T1000 (cell line): ENCODE measurements around the gene DNAJB8.
A peak's percentile ranks its signal among the peaks of the same experiment; 100 is the strongest.

Source experiments
- DNase-seq: peaks from one replicate; lab custom pipeline; 2025; ENCODE audit warnings: mixed read lengths; lab: John Stamatoyannopoulos, UW

The DNAJB8 gene

DNA sequence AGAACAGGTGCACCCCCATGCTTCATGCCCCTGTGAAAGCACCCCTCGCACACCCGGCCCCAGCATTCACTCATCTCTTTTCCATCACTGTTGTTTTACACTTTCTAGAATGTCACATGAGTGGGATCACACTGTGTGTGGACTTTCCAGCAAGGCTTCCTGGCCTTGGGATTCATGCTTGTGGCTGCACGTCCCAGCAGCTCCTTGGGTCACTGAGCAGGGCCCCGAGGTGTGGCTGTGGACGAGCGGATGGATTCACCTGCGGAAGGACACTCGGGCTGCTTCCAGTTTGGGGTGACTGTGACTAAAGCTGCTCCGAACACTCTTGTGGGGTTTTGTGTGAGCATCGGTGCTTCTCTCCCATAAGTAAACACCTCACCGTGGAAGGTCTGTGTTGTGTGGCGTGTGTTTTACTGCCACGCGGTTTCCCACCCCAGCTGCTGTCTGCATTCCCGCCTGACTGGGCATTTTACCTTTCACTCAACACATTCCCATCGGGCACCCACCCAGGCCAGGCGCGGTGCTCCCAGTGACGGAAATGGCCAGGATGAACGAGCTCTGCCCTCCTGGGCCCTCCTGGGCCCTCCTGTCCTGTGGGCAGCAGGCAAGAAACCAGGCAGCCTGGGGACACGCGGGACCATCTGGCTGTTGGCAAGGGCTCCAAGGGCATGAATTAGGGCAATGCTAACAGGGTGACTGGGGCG is 41.4 kb downstream of the DNAJB8 start:
- no peak for DNase-seq

DNA sequence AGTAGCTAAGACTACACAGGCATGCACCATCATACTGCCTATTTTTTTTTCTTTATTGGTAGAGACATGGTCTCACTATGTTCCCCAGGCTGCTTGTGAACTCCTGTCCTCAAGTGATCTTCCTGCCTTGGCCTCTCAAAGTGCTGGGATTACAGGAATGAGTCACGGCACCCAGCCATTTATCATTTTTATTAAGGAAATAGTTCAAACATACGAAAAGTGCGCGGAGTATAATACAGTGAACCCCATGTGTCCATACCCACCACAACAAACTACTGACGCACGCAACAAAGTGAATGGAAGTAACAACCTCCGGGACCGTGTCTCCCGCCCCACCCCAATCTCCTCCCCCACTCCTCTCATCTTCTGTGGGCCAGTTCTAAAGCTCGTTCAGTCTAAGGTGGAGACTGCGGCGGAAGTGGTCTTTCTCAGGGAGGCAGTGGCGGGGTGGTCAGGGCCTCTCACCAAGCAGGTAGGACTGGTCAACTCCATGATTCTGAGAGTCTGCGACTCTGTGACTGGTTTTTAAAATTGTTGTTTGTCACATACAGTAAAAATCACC is 42.1 kb downstream of the DNAJB8 start:
- DNase-seq, result no peak

DNA sequence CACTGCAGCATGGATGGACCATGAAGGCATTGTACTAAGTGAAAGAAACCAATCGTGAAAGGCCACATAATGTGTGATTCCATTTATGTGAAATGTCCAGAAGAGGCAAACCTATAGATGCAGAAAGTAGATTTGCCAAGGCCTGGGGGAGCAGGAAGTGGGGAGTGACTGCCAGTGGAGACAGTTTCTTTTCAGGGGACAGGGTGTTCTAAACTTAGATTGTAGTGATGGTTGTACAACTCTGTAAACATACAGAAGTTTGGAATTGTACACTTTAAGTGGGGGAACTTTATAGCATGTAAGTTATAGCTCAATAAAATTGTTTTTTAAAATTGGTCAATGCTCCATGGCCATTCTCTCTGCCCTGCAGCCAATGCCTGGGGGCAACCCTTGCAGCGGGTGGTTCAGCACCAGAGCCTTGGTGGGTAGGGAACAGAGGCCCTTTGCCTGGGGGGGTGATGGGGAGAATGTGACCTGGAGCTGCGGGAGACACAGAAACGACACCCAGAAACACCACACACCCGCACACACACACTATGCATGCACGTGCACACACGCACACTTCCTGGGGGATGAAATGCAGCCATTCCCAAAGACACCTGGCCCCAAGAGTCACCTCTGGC is 43.1 kb downstream of the DNAJB8 start:
- no peak for DNase-seq

DNA sequence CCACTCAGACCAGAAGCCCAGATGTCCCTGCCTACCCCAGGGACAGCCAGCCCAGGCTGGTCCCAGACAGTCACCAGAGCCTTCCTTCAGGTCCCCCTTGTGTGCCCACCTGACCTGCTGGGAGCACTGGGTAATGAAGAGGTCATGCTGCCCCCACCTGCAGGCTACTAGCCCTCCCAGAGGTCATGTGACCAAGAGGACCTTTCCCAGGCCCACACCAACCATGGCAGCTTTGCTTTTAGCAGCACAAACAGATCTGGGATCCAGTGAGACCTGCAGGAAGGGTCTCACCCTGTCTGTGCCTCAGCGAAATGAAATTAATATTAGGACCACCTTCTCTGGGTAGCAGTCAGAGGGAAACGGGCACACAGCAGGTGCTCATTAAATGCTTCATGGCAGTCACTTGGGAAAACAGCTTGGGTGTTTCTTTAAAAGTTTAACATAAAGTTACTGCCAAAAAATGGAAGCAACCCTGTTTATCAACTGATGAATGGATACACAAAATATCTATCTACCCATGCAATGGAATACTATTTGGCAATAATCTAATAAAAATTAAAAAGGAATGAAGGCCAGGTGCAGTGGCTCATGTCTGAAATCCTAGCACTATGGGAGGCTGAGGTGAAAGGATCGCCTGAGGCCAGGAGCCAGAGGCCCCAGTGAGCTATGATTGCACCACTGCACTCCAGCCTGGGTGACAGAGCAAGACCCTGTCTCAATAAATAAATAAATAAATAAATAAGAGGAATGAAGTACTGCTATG is 43.7 kb downstream of the DNAJB8 start:
- DNase-seq, result no peak

DNA sequence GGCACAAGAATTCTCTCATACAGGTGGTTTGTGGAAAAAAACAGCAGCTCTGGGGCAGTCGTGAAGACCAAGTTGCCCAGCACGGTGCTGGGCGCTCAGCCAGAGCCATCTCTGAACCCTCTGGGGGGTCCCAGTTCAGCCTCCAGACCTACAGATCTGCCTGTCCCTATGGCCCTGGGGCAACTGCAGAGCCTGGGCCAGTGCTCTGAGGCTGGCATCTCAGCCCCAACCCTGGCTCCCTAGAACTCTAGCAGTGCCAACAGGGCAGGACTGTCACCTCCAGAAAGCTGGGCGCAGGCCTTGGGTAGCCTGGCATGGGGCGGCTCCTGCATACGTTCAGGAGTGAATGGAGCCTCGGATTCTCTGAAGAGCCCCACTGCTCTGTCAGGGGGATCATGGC is 44.7 kb downstream of the DNAJB8 start:
- DNase-seq, result no peak

DNA sequence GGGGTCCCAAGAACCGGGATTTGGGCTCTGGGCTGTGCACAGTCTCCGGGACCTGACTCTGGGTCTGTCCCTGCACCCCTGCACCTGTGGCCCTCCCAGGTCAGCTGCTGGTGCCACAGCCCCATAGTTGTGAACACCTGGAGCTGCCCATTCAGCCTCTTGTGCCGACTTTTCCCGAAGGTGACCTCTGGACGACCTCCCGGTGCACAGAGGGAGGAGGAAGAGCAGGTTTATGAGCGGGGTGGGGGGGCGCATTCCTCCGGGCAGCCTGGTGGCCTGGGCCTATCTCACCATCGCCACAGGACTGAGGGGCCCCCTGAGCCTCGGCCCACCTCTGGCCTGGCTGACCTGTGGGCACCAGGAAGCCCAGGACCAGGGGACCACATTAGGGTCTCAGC is 45.3 kb downstream of the DNAJB8 start:
- DNase-seq, result no peak

DNA sequence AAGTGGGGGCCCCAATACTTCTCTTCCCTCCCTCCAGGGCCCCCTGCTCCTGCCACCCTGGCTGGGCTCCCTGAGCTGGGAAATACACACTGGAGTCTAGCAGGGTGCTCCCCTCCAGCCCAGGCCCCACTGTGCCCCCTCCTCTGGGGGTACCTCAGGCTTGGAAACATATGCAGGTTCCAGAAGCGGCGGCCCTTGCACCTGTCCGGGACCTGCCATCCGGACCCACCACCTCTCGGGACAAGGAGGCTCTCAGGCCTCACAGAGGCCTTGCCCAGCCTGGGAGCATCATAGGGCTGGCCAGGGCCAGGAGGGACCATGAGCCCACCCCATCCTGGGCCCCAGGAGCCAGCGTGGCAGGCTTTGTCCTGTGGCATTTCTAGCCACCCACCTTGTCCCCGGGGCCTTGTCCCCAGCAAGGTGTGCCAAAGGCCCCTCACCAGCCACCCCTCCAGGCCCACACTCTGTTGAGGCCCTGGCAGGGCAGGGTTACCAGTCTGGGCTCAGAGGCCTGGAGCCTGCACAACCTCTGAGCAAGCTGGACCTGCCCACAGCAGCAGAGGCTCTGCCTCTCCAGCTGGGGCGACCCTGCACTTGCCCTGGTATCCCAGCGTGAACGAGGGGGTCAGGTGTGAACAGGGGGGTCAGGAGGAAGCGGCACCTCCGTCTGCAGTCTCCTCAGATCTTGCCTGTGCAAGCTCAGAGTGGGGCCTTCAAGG is 45.8 kb downstream of the DNAJB8 start:
- DNase-seq, result no peak

DNA sequence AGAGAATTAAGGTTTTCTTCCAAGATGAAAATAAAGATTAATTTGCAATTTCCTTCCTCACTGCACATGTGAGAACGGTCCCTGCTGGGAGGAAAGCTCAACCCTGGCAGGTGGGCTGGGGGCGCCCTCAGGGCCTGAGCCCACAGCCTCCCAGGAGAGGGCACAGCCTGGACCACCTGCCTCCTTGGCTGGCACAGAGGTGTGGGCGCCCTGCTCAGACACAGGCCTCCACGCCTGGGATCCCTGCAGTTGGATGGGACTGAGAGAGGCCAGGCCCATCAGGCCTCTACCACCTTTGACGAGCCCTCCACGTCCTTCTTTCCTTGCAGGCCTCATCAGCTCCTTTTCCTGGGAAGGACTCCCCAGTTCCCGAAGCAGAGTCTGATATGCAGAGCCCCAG is 46.4 kb downstream of the DNAJB8 start:
- DNase-seq, result no peak

DNA sequence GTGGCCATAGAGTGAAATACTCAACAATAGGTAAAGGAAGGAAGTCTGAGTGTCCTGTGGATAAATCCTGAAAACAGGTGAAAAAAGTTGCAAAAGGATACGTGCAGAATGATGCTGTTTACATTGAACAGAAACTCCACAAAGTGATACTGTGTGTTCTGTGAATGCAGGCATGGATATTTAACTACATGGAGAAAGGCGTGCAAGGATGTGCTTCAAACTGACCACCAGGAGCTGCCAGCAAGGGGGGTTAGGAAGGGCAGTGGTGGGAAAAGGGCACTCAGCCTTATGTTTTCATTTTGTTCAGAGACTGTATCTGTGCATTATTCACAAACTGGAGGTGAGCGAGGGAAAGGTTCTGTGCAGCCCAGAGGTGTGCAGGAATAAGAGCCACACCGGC is 47.4 kb downstream of the DNAJB8 start:
- no peak for DNase-seq

DNA sequence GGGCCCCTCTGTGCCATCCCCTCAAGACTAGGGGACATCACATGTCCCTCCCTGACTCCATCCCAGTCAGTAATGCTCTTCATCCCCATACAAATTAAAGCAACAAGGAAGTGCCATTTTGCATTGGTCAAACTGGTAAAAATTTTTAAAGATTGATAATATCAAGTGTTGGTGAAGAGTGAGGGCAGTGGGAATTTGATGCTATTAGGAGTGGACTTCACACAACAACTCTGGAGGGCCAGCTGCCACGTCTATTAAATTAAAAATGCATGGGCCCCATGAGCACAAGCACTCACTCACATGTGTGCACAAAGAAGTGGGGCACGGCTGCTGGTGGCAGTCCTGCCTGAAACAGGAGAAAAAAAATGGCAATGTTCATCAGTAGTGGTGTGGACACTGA is 47.8 kb downstream of the DNAJB8 start:
- no peak for DNase-seq

DNA sequence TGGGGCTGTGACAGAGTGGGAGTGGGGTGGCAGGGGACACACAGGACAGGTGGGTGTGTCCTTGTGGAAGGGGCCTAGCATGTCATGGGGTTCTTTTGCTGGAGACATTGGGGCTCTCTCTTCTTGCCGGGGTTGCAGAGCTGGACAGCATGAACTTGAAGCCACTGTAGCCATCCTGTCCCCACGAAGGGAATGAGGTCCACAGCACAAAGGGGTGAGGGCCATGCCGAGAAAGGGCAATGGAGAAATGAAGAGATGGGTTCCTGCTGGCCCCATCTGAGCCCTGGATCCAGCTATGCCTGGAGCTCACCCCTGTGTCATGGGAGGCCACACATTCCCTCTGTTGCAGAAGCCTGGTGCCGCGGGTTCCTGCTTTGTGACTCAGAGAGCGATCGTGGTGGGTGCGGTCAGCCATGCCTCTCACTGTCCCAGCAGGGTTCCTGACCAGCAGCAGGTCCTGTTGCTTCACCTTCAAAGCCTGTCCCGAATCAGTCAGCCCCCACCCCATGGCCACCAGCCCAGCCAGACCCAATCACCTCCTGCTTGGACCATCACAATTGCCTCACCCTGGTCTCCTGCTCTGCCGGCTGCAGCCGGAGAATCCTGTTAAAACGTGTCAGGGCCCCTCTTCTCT is 50.0 kb downstream of the DNAJB8 start:
- peak; percentile 80 for DNase-seq

DNA sequence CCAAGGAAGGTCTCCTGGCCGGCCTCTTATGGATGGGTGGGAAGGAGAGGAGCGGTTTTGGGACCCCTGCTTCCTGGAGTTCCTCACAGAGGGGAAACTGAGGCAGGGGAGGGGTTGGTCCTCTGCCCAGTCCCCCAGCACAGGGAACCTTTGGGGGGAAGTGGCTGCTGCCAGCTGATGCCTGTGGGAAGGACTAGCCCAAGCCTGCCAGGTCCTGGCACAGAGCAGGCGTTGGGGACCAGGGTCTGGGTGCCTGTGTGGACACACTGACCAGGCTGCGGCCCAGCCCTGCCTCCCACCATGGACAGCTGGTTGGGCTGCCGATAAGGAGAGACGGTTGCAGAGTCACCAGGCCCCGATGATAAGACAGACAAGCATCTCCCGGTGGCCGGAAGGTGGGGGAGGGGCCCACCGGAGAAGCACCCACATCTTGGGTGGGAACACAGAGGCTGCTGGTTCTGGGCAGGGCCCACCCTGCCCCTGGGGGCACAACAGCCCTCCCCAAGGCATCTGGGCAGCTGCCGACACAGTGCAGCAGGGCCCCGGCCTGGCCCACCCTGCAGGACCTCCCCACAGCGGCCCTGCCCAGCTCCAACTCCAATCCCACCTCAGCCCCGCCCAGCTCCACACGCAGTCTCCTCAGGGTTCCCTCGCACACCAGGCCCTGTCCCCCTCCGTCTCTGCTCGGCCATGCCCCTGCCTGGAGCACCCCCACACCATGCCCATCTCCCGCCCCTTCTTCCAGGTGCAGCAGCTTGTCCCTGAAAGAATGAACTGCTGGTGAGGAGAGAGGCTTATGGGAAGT is 50.7 kb downstream of the DNAJB8 start:
- DNase-seq, result no peak

DNA sequence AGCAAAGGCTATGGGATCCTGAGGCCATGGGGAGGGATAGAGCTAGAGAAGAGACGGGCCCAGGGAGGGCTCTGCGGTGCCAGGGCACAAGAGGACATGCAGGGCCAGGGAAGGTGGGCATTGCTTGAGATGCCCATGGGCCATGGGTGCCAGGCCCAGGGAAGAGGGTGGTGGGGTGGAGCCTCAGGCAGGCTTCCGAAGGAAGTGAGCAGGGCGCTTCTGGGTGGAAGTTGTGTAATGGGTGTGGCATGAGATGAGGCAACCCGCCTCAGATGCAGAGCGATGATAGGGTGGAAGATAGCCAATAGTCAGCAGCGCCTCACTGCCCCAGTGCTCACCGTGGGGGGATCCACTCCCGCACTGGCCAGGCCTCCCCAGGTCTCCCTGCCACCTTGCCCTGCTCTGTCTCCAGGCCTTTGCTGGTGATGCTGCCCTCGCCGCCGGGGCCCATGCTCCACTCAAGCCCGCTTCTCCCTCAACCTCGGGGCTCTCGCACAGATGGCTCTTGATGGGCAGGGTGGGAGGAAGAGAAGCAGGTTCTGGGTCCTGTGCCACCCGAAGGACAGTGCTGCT is 51.4 kb downstream of the DNAJB8 start:
- DNase-seq, result no peak

DNA sequence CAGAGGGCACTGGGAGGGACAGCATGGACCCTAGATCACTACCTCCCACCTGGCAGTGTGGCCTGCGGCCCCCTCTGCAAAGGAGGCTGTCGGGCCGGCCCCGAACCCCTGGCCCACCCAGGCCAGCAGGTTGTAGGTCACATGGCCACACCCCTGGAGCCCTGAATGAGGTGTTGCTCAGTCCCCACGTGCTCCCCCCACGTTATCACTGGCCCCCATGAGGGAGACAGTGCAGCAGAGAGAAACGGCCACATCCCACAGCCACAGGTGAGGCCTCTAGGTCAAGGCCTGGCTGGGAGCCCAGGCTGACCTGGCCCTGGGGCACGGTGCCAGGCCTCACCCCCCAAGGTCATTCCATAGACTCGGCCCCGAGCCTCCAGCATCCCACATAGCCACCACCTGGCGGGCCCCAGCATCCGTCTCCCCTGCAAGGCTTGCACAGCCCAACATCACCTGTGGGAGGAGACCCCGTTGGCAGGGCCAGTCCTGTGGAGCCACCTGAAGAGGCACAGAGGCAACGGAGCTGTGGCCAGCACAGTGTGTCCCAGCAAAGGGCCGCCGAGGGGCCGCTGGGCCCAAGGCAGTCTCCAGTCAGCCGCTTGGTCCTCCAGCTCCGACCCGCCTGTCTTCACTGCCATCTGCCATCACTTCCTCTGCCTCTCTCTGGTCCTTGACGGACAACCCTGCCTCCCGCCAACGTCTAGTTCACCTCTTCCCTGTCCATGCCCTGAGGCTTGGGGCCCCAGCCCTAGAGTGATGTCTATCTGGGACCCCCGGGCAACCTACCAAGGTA is 53.1 kb downstream of the DNAJB8 start:
- no peak for DNase-seq

DNA sequence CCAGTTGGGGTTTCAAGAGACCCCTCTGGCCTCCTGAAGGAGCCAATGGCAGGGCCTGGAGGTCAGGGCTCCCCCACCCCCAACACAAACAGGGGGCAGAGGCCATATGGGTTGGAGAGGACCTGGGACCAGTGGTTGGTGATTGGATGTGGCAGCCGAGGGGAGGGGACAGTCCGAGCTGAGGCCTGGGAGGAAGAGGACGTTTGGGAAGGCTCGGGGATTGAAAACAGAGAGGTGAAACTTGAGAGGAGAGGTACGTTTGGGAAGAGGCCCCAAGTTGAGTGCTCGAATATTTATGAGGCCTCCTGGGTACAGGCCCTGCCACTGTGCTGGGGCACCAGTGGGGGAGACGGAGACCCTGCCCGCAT is 53.7 kb downstream of the DNAJB8 start:
- DNase-seq, result no peak
